A549 treated with AZD9567 at 1 μM for 4 hours (cell line): ENCODE data around the gene RALGAPA1. TPM values are rescaled to one million over a fixed set of nuclear protein-coding genes. Genes with fewer than 3 reads are reported as not detected.

Experiments
- total RNA-seq: library from RNA; stranded (reverse); fragments of 200-300 nt; extraction: Qiagen RNA extraction; gene quantifications from 5 replicates; pipeline ENCODE4 v1.2.3, GENCODE V29; 2022; ENCODE audit not compliant: insufficient read depth

Gene RALGAPA1
- 6.6 to 9.9 TPM (median 8.4 TPM) in 5 replicates for total RNA-seq

DNA sequence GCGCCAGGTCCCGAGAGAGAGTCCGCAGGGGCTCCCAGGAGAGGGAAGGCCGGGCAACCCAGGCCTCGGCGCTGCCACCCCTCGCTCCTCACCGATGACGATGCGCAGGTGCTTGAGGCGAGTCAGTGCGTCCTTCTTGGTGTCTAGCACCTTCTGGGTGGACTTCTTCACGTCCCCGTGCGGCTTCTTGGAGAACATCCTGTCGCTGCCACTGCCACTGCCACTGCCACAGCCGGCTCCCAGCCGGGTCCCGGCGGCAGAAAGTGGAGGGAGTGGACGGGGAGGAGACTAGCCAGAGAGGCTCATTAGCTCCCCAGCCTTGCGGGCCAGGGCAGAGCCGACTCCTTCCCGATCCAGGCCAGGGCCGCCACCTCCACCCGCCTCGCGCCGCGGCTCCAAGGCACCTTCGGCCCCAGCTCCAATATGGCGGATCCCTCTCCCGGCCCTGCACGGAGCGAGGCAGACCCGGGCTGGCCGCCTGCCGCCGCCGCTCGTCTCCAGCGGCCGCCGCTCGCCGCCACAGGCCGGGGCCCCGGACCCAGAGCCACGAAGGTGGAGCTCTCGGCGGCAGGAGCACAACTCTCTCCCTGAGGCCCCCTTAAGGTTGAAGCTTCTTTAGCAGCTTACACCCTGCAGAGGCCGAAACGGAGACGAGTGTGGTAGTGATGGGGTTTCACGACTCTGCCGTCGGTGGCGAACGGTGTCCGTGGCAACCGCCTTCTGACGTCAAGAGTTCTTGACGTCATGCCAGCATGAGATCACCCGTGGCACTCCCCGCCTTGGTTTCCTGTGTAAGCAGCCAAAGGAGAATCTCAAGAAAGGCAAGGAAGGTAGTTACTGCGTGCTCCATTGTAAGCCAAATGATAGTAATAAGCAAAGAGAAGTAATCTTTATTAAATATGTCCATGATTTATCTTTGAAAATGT is at the start of gene RALGAPA1:
TSS of gene RALGAPA1 (minus strand) at position 658 of the 926 bp plus-strand sequence. CDS start at position 198, 460 bp downstream.

DNA sequence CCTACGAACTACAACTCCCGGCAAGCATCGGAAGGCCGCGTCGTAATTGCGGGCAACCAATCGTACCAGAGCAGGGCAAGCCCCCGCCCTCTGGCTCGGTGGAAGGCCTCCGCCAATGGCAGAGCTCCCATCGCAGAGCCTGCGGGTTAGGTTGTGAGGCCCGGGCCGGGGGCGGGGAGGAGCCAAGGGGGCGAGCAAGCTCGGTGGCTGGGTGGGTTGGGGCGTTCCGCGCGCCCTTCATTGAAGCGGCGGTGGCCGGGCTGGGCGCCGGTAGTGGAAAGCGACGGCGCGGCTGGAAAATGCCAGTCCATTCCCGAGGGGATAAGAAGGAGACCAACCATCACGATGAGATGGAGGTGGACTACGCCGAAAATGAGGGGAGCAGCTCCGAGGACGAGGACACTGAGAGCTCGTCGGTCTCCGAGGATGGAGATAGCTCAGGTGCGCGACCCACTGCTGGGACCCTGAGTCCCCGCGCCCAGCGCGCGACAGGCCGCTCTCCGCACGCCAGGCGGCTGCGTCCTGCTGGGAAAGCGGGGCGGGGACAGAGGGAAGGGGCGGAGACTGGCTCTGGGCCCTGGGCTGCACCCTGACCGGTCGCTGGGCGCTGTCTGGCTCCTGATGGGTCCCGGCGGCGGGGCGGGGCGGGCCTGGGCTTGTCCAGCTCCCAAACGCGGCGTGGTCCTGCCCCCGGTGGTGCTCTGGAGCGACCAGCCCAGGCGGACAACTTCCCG is 17.3 kb upstream of the RALGAPA1 start, which contains the start of gene BRMS1L:
TSS of gene BRMS1L (plus strand) at position 121 of the 734 bp plus-strand sequence. CDS start at position 300, 179 bp downstream.

DNA sequence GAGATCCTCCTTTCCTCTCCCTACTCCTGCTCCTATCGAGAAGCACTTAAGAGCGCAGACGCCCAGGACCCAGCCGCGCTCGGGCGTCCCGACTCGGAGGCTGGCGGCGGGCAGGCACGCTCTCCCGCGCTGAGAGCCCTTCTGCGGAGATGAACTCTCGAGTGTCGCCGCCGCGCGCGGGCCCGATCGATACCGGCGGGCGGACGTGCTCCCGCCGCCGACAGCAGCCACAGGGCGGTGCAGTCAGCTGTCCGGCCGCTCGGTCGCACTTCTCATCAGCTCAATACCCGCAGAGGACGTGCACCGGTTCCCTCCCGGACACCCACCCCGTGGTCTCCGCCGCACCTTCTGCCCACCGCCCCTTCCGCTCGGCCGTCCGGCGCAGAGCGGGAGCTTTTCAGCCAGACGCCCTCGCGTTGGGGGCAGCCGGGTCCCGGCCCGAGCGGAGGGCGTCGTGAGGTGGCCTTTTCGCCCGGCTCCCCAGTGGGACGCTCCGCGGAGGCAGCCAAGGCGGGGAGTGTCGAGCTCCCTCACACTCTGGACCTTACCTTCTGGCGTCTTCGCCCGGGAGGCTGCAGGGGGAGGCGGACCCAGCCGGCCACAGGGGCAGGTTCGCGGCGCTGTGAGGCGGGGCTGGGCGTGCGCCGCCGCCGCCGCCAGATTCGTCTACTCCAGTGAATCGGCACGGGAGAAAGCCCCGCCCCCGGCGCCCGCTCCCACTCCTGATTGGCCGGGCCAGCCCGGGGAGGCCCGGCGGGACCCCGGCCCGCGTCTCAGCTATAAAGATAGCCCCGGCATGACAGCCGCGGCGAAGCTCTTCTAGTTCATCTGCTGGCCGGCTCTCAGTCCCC is 275.5 kb downstream of the RALGAPA1 start, which contains the start of gene INSM2:
TSS of gene INSM2 (plus strand) at position 808 of the 851 bp plus-strand sequence. CDS start 89 bp downstream, outside the sequence.

Other genes with a start within 250 kb of the RALGAPA1 start
- gene BRMS1L, start 17.0 kb upstream of the RALGAPA1 start, total RNA-seq = 11.3 to 14.1 TPM (median 13.2 TPM) in 5 replicates